Smooth muscle cell (in vitro differentiated cells): ENCODE results near the gene KRTAP10-12. TPM values are rescaled to one million over a fixed set of nuclear protein-coding genes. Genes with fewer than 3 reads are reported as not detected.
"Not testable (repeated sequence)": the region's sequence is repeated elsewhere in the genome, so short reads cannot be mapped to it uniquely, and the experiment has no call there.

ENCODE experiments used
- DNase-seq: peaks from one replicate; lab custom pipeline; 2025; ENCODE audit not compliant: unreplicated experiment; lab: John Stamatoyannopoulos, UW
- H2AFZ ChIP-seq: fragments of 200-600 bp; sonication (generic); 2 replicates; pipeline ENCODE4 v1.6.0; 2016; ENCODE audit warnings: antibody characterized with exemption, low read depth, mild to moderate bottlenecking
- H3F3A ChIP-seq: fragments of 200-600 bp; sonication (generic); 2 replicates; pipeline ENCODE4 v1.6.0; 2017; ENCODE audit warnings: antibody characterized with exemption, low read depth
- H3K27ac ChIP-seq: fragments of 200-600 bp; sonication (generic); 2 replicates; pipeline ENCODE4 v1.5.1; 2016; ENCODE audit warnings: low read depth, mild to moderate bottlenecking
- H3K27me3 ChIP-seq: fragments of 200-600 bp; sonication (generic); 2 replicates; pipeline ENCODE4 v1.6.1; 2016; ENCODE audit warnings: low read depth, mild to moderate bottlenecking
- H3K36me3 ChIP-seq: fragments of 200-600 bp; sonication (generic); 2 replicates; pipeline ENCODE4 v1.5.1; 2016; ENCODE audit warnings: low read depth
- H3K4me1 ChIP-seq: fragments of 200-600 bp; sonication (generic); 2 replicates; pipeline ENCODE4 v1.5.1; 2016; ENCODE audit warnings: low read depth
- H3K4me2 ChIP-seq: fragments of 200-600 bp; sonication (generic); 2 replicates; pipeline ENCODE4 v1.6.0; 2016; ENCODE audit warnings: mild to moderate bottlenecking
- H3K4me3 ChIP-seq: fragments of 200-600 bp; sonication (generic); 2 replicates; pipeline ENCODE4 v1.5.1; 2016; ENCODE audit warnings: mild to moderate bottlenecking
- H3K79me2 ChIP-seq: fragments of 200-600 bp; sonication (generic); 2 replicates; pipeline ENCODE4 v1.6.0; 2016; ENCODE audit warnings: low read depth, mild to moderate bottlenecking
- H3K9ac ChIP-seq: fragments of 200-600 bp; sonication (generic); 2 replicates; pipeline ENCODE4 v1.6.0; 2016; ENCODE audit warnings: low read depth
- H3K9me3 ChIP-seq: fragments of 200-600 bp; sonication (generic); replicated peaks from 2 replicates; pipeline ENCODE4 v1.5.1; 2016; ENCODE audit warnings: low read depth
- H4K20me1 ChIP-seq: fragments of 200-600 bp; sonication (generic); 2 replicates; pipeline ENCODE4 v1.6.0; 2016; ENCODE audit warnings: low read depth
- CTCF ChIP-seq: fragments of 200-600 bp; sonication (generic); IDR thresholded peaks from 2 replicates; pipeline ENCODE4 v1.5.1; 2017; ENCODE audit warnings: borderline replicate concordance, mild to moderate bottlenecking, antibody characterized with exemption; ENCODE audit not compliant: insufficient read depth, poor library complexity, severe bottlenecking
- WGBS: methylation state at CpG from one replicate; pipeline ENCODE4 v1.1.7; 2016; ENCODE audit warnings: low lambda C conversion rate; 5-methylcytosine and 5-hydroxymethylcytosine counted together
- polyA plus RNA-seq: library from polyadenylated mRNA; unstranded; fragments of >200 nt; fragmentation: Nextera tagmentation; extraction: Ambion mirVana; gene quantifications from 2 replicates; pipeline ENCODE4 v1.2.1, GENCODE V29; 2016
- total RNA-seq: library from RNA; depleted of rRNA; stranded (reverse); fragments of >200 nt; gene quantifications from 2 replicates; pipeline ENCODE4 v1.2.3, GENCODE V29; 2014

Gene KRTAP10-12
- total and polyA plus RNA-seq, 2 experiments from 2014 or later = not detected

- H3K4me2 ChIP-seq = peak overlapping the region; percentile 51
- H3K27me3 ChIP-seq = no peaks in the 10 kb centered on the region
- no peaks in the 10 kb centered on the region for H3K79me2 ChIP-seq
- peaks cover 3% of the 10 kb centered on the region for H3K9me3 ChIP-seq
- H3K9ac ChIP-seq = peak overlapping the region; percentile 26
- no peaks in the 10 kb centered on the region for H3F3A ChIP-seq
- DNase-seq = no peak
- no peaks in the 10 kb centered on the region for H4K20me1 ChIP-seq
- TF ChIP-seq CTCF = no peak
- peak overlapping the region; percentile 69 for H3K27ac ChIP-seq
- peak overlapping the region; percentile 41 for H2AFZ ChIP-seq
- H3K36me3 ChIP-seq = no peaks in the 10 kb centered on the region
- 47% methylated on average over 11 of the region's 11 CpGs for WGBS
- H3K4me1 ChIP-seq = peaks cover 5% of the 10 kb centered on the region
- H3K4me3 ChIP-seq = no peak overlapping the region
Measured at GRCh38 chr21:44658913-44659595, 37.9 kb upstream of the KRTAP10-12 start.

- not testable (repeated sequence) for DNase-seq, H3K79me2 ChIP-seq, H3K4me2 ChIP-seq, H4K20me1 ChIP-seq, H3K9ac ChIP-seq, H3K4me3 ChIP-seq, H3K4me1 ChIP-seq, H3F3A ChIP-seq, H3K27ac ChIP-seq, H3K36me3 ChIP-seq, H3K9me3 ChIP-seq, H2AFZ ChIP-seq, H3K27me3 ChIP-seq
- WGBS = 68% methylated on average over 7 of the region's 7 CpGs
Measured at GRCh38 chr21:44661567-44661966, 35.4 kb upstream of the KRTAP10-12 start.

DNA sequence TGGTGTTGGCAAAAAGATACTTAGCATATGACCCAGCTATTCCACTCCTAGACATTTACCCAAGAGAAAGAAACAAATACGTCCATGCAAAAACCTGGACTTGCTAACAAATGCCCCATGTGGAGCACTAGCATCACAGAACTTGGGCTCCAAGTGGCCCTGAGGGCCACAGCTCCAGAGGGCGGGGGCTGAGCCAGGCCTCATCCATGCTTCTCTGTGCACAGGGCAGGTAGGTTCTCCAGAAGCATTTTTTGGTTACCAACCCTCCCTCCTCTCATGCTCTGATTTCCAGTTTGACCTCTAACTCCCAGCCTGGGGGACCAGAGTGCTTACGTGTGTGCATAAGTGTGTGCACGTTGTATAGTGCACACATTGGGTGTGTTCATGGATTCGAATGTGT, 32.3 kb upstream of the KRTAP10-12 start:
- Histone ChIP-seq H3K79me2 (no peaks in the 10 kb centered on the region), H4K20me1 (no peaks in the 10 kb centered on the region), H3F3A (no peaks in the 10 kb centered on the region), H3K27ac (no peak overlapping the region), H3K9me3 (peaks cover 3% of the 10 kb centered on the region), H2AFZ (no peak overlapping the region), H3K4me1 (no peaks in the 10 kb centered on the region), H3K4me2 (no peak overlapping the region), H3K27me3 (no peaks in the 10 kb centered on the region), H3K4me3 (no peak overlapping the region), H3K9ac (no peak overlapping the region), H3K36me3 (no peaks in the 10 kb centered on the region)
- WGBS = 90% methylated on average over 5 of the region's 5 CpGs
- no peak for DNase-seq
- TF ChIP-seq CTCF = no peak

DNA sequence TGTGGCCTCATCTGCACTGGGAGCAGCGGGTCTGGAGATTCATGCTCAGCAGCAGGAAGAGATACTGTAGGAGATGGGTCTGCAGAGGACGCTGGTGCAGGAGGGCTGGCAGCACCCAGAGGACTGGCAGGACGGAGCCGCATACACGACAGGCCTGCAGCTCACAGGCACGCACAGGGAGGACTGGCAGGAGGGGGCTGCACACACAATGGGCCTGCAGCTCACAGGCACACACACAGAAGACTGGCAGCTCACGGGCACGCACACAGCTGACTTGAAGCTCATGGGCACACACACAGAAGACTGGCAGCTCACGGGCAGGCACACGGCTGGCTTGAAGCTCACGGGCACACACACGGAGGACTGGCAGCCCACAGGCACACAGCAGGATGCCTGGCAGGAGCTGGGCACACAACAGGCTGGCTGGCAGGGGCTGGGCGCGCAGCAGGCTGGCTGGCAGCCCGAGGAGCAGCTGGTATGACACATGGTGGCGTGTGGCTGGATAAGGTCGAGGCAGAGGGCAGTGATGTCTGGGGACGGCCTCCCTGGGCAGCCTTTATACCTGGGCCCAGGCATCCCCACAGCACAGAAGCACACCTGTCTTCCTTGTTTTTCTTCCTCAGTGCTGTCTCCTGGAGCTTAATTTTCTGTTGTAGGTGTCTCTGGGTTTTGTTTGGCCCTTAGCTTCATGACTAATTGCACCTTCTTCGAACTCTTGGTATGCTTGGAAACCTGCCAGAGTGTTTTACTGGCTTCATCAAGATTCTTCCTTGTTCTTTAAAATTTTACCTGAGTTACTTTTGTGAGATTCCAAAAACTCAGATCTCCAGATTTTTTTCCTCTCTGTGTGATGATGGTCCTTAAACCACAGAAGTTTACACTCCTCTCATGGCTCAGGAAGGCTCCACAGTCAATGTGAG, 30.3 kb upstream of the KRTAP10-12 start, which contains the start of gene KRTAP12-2:
KRTAP12-2 (minus strand) TSS at position 527 of the 920 bp plus-strand sequence; CDS start at position 486, 41 bp downstream.
- H3K4me2 ChIP-seq = no peak within 1 kb of the TSS
- no peaks in the 10 kb centered on the region for H3K4me1 ChIP-seq
- peaks cover 3% of the 10 kb centered on the region for H3K9me3 ChIP-seq
- no peak within 1 kb of the TSS for H2AFZ ChIP-seq
- TF ChIP-seq CTCF = no peak
- H3K27ac ChIP-seq = no peak within 1 kb of the TSS
- no peak for DNase-seq
- H3K79me2 ChIP-seq = no peaks in the 10 kb centered on the region
- H3K27me3 ChIP-seq = no peaks in the 10 kb centered on the region
- WGBS = 87% methylated on average over 19 of the region's 19 CpGs
- no peak within 1 kb of the TSS for H3K9ac ChIP-seq
- H3K4me3 ChIP-seq = no peak within 1 kb of the TSS
- no peaks in the 10 kb centered on the region for H4K20me1 ChIP-seq
- H3K36me3 ChIP-seq = no peaks in the 10 kb centered on the region
- no peaks in the 10 kb centered on the region for H3F3A ChIP-seq
